ENCODE data around the gene PPP2R5C. TPM values are rescaled to one million over a fixed set of nuclear protein-coding genes. Genes with fewer than 3 reads are reported as not detected.

PPP2R5C gene
- 80.4 and 128 TPM in 2 replicates for total RNA-seq

DNA sequence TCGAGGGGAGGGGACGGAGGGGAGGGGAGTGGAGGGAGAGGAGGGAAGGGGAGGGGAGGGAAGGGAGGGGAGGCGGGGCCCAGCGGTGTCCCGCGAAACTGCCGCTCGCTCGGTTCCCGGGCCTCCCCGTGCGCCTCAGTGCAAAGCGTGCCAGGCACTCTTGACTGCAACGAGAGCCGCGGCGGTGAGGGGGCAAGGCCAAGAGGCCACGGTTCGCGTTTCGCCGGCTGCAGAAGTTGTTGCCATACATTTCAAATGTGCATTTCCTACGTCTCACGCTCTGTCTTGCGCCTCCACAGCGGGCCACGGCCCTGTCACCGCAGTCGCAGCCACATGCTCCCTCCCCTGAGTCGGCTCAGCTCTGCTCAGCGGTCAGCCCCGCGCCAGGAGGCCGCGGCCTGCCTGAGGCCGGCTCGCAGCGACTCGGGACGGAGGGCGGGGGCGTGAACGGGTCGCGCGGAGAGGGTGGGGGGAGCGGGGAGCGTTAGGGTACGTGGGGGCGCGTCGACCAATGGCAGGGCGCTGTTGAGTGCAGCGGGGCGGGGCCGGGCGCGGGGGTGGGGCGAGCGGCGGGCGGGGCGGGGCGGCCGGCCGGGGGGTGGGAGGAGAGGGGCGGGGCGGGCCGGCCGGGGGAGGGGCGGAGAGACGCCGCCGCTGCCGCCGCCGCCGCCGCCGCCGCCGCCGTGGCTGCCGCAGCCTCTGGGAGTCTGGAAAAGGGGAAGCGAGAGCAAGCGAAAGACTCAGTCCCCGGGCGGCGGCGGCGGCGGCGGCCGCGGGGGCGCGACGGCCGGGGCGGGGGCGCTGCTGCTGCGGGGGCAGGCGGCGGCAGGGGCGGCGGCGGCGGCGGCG lies at the start of gene PPP2R5C:
TSS of gene PPP2R5C (plus strand) at position 678 of the 849 bp plus-strand sequence. CDS start 185 bp downstream, outside the sequence.

DNA sequence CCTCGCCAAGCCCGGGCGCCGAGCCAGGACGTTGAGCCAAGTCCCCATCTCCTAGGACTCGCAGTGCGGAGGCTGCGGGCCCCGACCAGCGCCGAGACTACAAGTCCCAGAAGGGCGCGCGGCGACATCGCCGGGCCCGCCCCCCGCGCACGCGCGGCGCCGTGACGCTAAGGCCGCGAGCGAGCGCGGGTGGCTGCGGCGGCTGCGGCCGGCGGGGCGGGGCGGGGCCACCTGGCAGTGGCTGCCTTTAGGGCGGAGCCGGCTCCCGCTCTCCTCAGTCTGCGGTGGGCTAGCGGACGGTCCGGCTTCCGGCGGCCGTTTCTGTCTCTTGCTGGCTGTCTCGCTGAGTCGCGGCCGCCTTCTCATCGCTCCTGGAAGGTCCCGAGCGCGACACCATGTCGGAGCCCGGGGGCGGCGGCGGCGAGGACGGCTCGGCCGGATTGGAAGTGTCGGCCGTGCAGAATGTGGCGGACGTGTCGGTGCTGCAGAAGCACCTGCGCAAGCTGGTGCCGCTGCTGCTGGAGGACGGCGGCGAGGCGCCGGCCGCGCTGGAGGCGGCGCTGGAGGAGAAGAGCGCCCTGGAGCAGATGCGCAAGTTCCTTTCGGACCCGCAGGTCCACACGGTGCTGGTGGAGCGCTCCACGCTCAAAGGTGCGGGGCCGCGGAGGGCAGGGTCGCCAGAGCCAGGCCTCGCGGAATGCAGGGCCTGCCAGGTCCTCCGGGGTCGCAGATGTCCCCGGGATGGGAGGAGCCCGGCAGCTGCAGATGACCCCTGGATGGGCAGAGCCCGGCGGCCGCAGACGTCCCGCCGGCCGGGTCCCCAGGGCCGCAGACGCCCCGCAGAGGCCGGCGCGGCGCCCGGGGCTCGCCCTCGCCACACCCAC lies 203.0 kb downstream of the PPP2R5C start, which contains the start of gene DYNC1H1:
TSS of gene DYNC1H1 (plus strand) at position 277 of the 884 bp plus-strand sequence. CDS start at position 396, 119 bp downstream.

Other genes starting within 250 kb of the PPP2R5C start
- gene DIO3, start 200.2 kb upstream of the PPP2R5C start, total RNA-seq, result not detected in 2 replicates
- gene DYNC1H1, start 202.9 kb downstream of the PPP2R5C start, total RNA-seq, result 725 and 932 TPM in 2 replicates

Data from smooth muscle cell of trachea (primary cell).